Kidney (tissue), 14 donors: Measurements from ENCODE around the gene ZNF423. TPM values are rescaled to one million over a fixed set of nuclear protein-coding genes. Genes with fewer than 3 reads are reported as not detected.

ENCODE experiments used
- DNase-seq, 5 donors: peaks; one replicate each; pipeline ENCODE4 v3.0.0-alpha.2; 2013 to 2020
- FAIRE-seq: peaks from 2 replicates; lab custom pipeline; 2012; peaks lifted over from hg19 to GRCh38; lab: Jason Lieb, UNC
- H3K27ac ChIP-seq, 2 donors: one replicate each; pipeline ENCODE4 v1.7.0; 2013; ENCODE audit warnings: low read depth in 2 of 2, low read length in 2 of 2, inconsistent platforms in 1 of 2
- H3K27me3 ChIP-seq: one replicate; pipeline ENCODE4 v1.7.1; 2013; ENCODE audit warnings: low read length, inconsistent platforms; ENCODE audit not compliant: control insufficient read depth, insufficient read depth
- H3K36me3 ChIP-seq, 3 donors: one replicate each; pipeline versions ENCODE4 v1.7.0 to v1.7.1; 2013; ENCODE audit warnings: low read length in 3 of 3, control low read depth in 1 of 3, inconsistent platforms in 1 of 3; ENCODE audit not compliant: insufficient read depth in 3 of 3, control insufficient read depth in 2 of 3
- H3K4me1 ChIP-seq, 3 donors: one replicate each; pipeline versions ENCODE4 v1.7.0 to v1.7.1; 2013; ENCODE audit warnings: low read length in 3 of 3, inconsistent platforms in 1 of 3, low read depth in 1 of 3; ENCODE audit not compliant: control insufficient read depth in 2 of 3, insufficient read depth in 2 of 3
- H3K4me3 ChIP-seq, 3 donors: one replicate each; pipeline versions ENCODE4 v1.7.0 to v1.8.1; 2013; ENCODE audit warnings: low read length in 3 of 3, control low read depth in 1 of 3, inconsistent platforms in 1 of 3
- H3K9ac ChIP-seq, 3 donors: one replicate each; pipeline versions ENCODE4 v1.7.0 to v1.7.1; 2013; ENCODE audit warnings: low read length in 3 of 3, control low read depth in 1 of 3, inconsistent platforms in 1 of 3
- H3K9me3 ChIP-seq, 3 donors: one replicate each; pipeline versions ENCODE4 v1.7.0 to v1.7.1; 2013; ENCODE audit warnings: low read length in 3 of 3, control low read depth in 1 of 3, inconsistent platforms in 1 of 3; ENCODE audit not compliant: control insufficient read depth in 2 of 3, insufficient read depth in 1 of 3
- CTCF ChIP-seq: IDR thresholded peaks from 3 replicates; pipeline ENCODE4 v1.5.1; 2012; ENCODE audit warnings: mild to moderate bottlenecking, moderate library complexity, borderline replicate concordance; ENCODE audit not compliant: insufficient read depth; ENCODE audit errors: extremely low read depth
- intact Hi-C: fragments of 100-400 bp; cut with DNase I; formaldehyde crosslinking; loops from one replicate; pipeline ENCODE4 v1.11.1; 2022
- polyA plus RNA-seq: library from polyadenylated mRNA; stranded (reverse); fragments of 350-450 nt; fragmentation: Illumina TruSeq; extraction: RNeasy Lipid Tissue Mini Kit (QIAGEN cat#74804); gene quantifications from one replicate; pipeline ENCODE4 v1.2.3, GENCODE V29; 2014; ENCODE audit warnings: low read depth, low replicate concordance; ENCODE audit not compliant: insufficient read depth
- total RNA-seq: library from RNA; stranded (reverse); fragmentation: NEBNext Ultra II Directional; extraction: Animal tissue kit (Norgen Biotek cat#: 25700); gene quantifications from one replicate; pipeline ENCODE4 v1.2.1, GENCODE V29; 2021
- donor health status: control.
- donor health status: control.
- donor health status: control.
- donor health status: control.
- donor health status: control.
- donor health status: DM: yes; HTN: yes; CAD: no.
- donor health status: Normal renal cell carcinoma (clear cell type).

ZNF423 gene
- total and polyA plus RNA-seq, 2 donors from 2014 or later, result 2.0 to 8.4 TPM

GRCh38 chr16:49605536-49606254 lies 250.2 kb downstream of the ZNF423 start:
- Histone ChIP-seq H3K4me3 (no peak overlapping the region), H3K27me3 (no peaks in the 10 kb centered on the region), H3K36me3 (no peaks in the 10 kb centered on the region), H3K4me1 (peaks cover 9 to 12% (median 10%) of the 10 kb centered on the region in 3 donors), H3K9ac (no peak overlapping the region), H3K27ac (no peak overlapping the region), H3K9me3 (no peaks in the 10 kb centered on the region)
- DNase-seq, result no peak
- no peak for FAIRE-seq
- intact Hi-C loops, result no loop called here
- TF ChIP-seq CTCF, result no peak

- FAIRE-seq, result no peak
- intact Hi-C loops, result no loop called here
Measured at GRCh38 chr16:49604602-49605001, 251.3 kb downstream of the ZNF423 start.

GRCh38 chr16:49603956-49604355 lies 252.0 kb downstream of the ZNF423 start:
- no peak for TF ChIP-seq CTCF
- Histone ChIP-seq H3K36me3 (no peaks in the 10 kb centered on the region), H3K4me1 (peaks cover 9 to 12% (median 10%) of the 10 kb centered on the region in 3 donors), H3K9me3 (no peaks in the 10 kb centered on the region), H3K4me3 (no peak overlapping the region), H3K27me3 (no peaks in the 10 kb centered on the region), H3K27ac (no peak overlapping the region), H3K9ac (no peak overlapping the region)
- FAIRE-seq (no peak), DNase-seq (peak in 1 of 5 donors; percentile 34)
- intact Hi-C loops, result no loop called here

More at GRCh38 chr16:49604602-49605001, 251.3 kb downstream of the ZNF423 start:
- DNase-seq, result peak in 1 of 5 donors; percentile 7
- no peak overlapping the region for H3K4me3 ChIP-seq
- TF ChIP-seq CTCF, result no peak
- no peak overlapping the region for H3K27ac ChIP-seq
- H3K9me3 ChIP-seq, result no peaks in the 10 kb centered on the region
- no peaks in the 10 kb centered on the region for H3K27me3 ChIP-seq
- no peak overlapping the region for H3K9ac ChIP-seq
- peaks cover 9 to 12% (median 10%) of the 10 kb centered on the region in 3 donors for H3K4me1 ChIP-seq
- no peaks in the 10 kb centered on the region for H3K36me3 ChIP-seq
